ENCODE results near the gene VPS26C. TPM values are rescaled to one million over a fixed set of nuclear protein-coding genes. Genes with fewer than 3 reads are reported as not detected.

The VPS26C gene
- total RNA-seq, 1 experiment from 2014 or later = 62.8 TPM

GRCh38 chr21:37270576-37271365, 3.6 kb upstream of the VPS26C start (continued):
- no peak for TF ChIP-seq PRDM15 (CRISPR knock-in tag; IDR thresholded peaks at IDR 0.05)
- no peak for TF ChIP-seq JAZF1 (CRISPR knock-in tag; IDR thresholded peaks at IDR 0.05)

GRCh38 chr21:37269481-37269880, 2.3 kb upstream of the VPS26C start:
- ATAC-seq = no peak

GRCh38 chr21:37268186-37268503, 1.0 kb upstream of the VPS26C start:
- Mint-ChIP-seq H3K4me3 (peak overlapping the region; percentile 93), H3K4me1 (peaks cover 42% of the 10 kb centered on the region), H3K9me3 (peaks cover 15% of the 10 kb centered on the region), H3K27me3 (ENCODE audit: low read depth) (no peaks in the 10 kb centered on the region), H3K36me3 (peaks cover 4% of the 10 kb centered on the region), H3K27ac (peak overlapping the region; percentile 95)
- DNase-seq (ENCODE audit: low spot score) = no peak
- ChIA-PET CTCF (interaction anchor here (1.0 to 1.6 kb wide), 2 partner anchors 97 to 216 kb away, joined by 3 read pairs; no protein-coding TSS in a partner anchor), POLR2A (interaction anchor here (1.0 to 2.4 kb wide), 5 partner anchors 10 to 296 kb away, joined by 3 to 15 read pairs (median 4); partner anchors contain the start of gene DYRK1A)
- ATAC-seq = no peak
- no peak for TF ChIP-seq ZNF532 (CRISPR knock-in tag; IDR thresholded peaks at IDR 0.05; ENCODE audit: borderline replicate concordance)
- TF ChIP-seq MYBL2 (CRISPR knock-in tag; IDR thresholded peaks at IDR 0.05) = no peak
- TF ChIP-seq TCF7 (CRISPR knock-in tag; IDR thresholded peaks at IDR 0.05; ENCODE audit: low read depth) = no peak
- TF ChIP-seq ZNF416 (CRISPR knock-in tag; IDR thresholded peaks at IDR 0.05) = no peak
- TF ChIP-seq ETV6 (CRISPR knock-in tag; IDR thresholded peaks at IDR 0.05) = no peak
- TF ChIP-seq ZNF138 (CRISPR knock-in tag; conservative IDR thresholded peaks at IDR 0.05) = no peak
- no peak for TF ChIP-seq MAX (CRISPR knock-in tag; IDR thresholded peaks at IDR 0.05)
- TF ChIP-seq CREB1 (CRISPR knock-in tag; IDR thresholded peaks at IDR 0.05) = no peak
- no peak for TF ChIP-seq TP53 (CRISPR knock-in tag; IDR thresholded peaks at IDR 0.05)
- no peak for TF ChIP-seq GRHL2 (CRISPR knock-in tag; IDR thresholded peaks at IDR 0.05; ENCODE audit: insufficient replicate concordance, severe bottlenecking)
- no peak for TF ChIP-seq USF2 (CRISPR knock-in tag; IDR thresholded peaks at IDR 0.05)
- TF ChIP-seq FOXP4 (CRISPR knock-in tag; IDR thresholded peaks at IDR 0.05) = no peak

More at GRCh38 chr21:37269481-37269880, 2.3 kb upstream of the VPS26C start:
- POLR2A ChIA-PET = no interaction called here
- peak overlapping the region; percentile 86 for H3K27ac Mint-ChIP-seq
- H3K36me3 Mint-ChIP-seq = peaks cover 4% of the 10 kb centered on the region
- DNase-seq (ENCODE audit: low spot score) = no peak
- H3K4me3 Mint-ChIP-seq = peak overlapping the region; percentile 93
- TF ChIP-seq SP1 (CRISPR knock-in tag; conservative IDR thresholded peaks at IDR 0.05) = no peak
- no peak for TF ChIP-seq TEAD4 (CRISPR knock-in tag; IDR thresholded peaks at IDR 0.05)
- TF ChIP-seq ZSCAN18 (CRISPR knock-in tag; IDR thresholded peaks at IDR 0.05) = no peak
- no peak for TF ChIP-seq ZNF263 (CRISPR knock-in tag; IDR thresholded peaks at IDR 0.05; ENCODE audit: low read depth)
- TF ChIP-seq OVOL2 (CRISPR knock-in tag; IDR thresholded peaks at IDR 0.05; ENCODE audit: borderline replicate concordance) = no peak
- TF ChIP-seq NR1H2 (CRISPR knock-in tag; IDR thresholded peaks at IDR 0.05) = no peak
- H3K9me3 Mint-ChIP-seq = peaks cover 15% of the 10 kb centered on the region
- peaks cover 48% of the 10 kb centered on the region for H3K4me1 Mint-ChIP-seq
- H3K27me3 Mint-ChIP-seq (ENCODE audit: low read depth) = no peaks in the 10 kb centered on the region
- CTCF ChIA-PET = no interaction called here
